C4-2B (cell line): ENCODE results near the gene FOCAD.

Experiments used
- CTCF ChIP-seq: fragments of 450-650 bp; conservative IDR thresholded peaks from 2 replicates; pipeline ENCODE4 v1.5.1; 2017; ENCODE audit warnings: mild to moderate bottlenecking
- ZFX ChIP-seq: fragments of 450-650 bp; IDR thresholded peaks from 2 replicates; pipeline ENCODE4 v1.6.1; 2017

- TF ChIP-seq CTCF, result no peak
- no peak for TF ChIP-seq ZFX
Observed at GRCh38 chr9:20898885-20899554, 215.0 kb downstream of the FOCAD start.
